ENCODE data around the gene NMUR1. TPM values are rescaled to one million over a fixed set of nuclear protein-coding genes. Genes with fewer than 3 reads are reported as not detected.
"Not testable (repeated sequence)": the region's sequence is repeated elsewhere in the genome, so short reads cannot be mapped to it uniquely, and the experiment has no call there.

NMUR1 gene
- total RNA-seq, 4 donors from 2014 or later = 0.07 TPM; not detected in 3

GRCh38 chr2:231563378-231563961 lies 33.2 kb upstream of the NMUR1 start:
- Histone ChIP-seq H3K27me3 (no peaks in the 10 kb centered on the region), H3K27ac (no peak overlapping the region), H3K9me3 (no peaks in the 10 kb centered on the region), H3K4me3 (no peak overlapping the region), H3K36me3 (no peaks in the 10 kb centered on the region), H3K4me1 (no peaks in the 10 kb centered on the region)
- intact Hi-C loops (cut with DNase I; ENCODE audit: low total_unique reads) (loop anchor here (1.0 kb wide), 1 partner anchor 38 kb away; no protein-coding TSS in a partner anchor), in situ Hi-C loops (cut with MboI; ENCODE audit: low sequenced_read_pairs in 4 of 4) (no loop called here)
- no peak for ATAC-seq
- TF ChIP-seq CTCF (IDR thresholded peaks at IDR 0.05 in 4 of 5, conservative IDR thresholded peaks at IDR 0.05 in 1 of 5) (peak in 2 of 5 experiments; percentile 48 to 59), POLR2A (IDR thresholded peaks at IDR 0.05) (no peak)
- DNase-seq = no peak

- no peaks in the 10 kb centered on the region for H3K36me3 ChIP-seq
- DNase-seq = peak; percentile 61 to 76
- in situ Hi-C loops (cut with MboI; ENCODE audit: low sequenced_read_pairs in 4 of 4) = loop anchor here in 1 of 4 donors (10.0 kb wide), 1 partner anchor 83 kb away; no protein-coding TSS in a partner anchor
- peak; percentile 99 for ATAC-seq
- H3K27me3 ChIP-seq = no peaks in the 10 kb centered on the region
- peaks cover 0 to 7% of the 10 kb centered on the region in 2 donors for H3K4me1 ChIP-seq
- H3K4me3 ChIP-seq = no peak overlapping the region
- peak overlapping the region in 2 of 4 donors; percentile 46 to 62 for H3K27ac ChIP-seq
- peak; percentile 37 to 77 (median 65) for TF ChIP-seq CTCF (IDR thresholded peaks at IDR 0.05 in 4 of 5, conservative IDR thresholded peaks at IDR 0.05 in 1 of 5)
- no peak for TF ChIP-seq POLR2A (IDR thresholded peaks at IDR 0.05)
- intact Hi-C loops (cut with DNase I; ENCODE audit: low total_unique reads) = loop anchor here (1.0 to 5.0 kb wide), 3 partner anchors 27 to 75 kb away; partner anchors contain the start of gene NMUR1
- H3K9me3 ChIP-seq = no peaks in the 10 kb centered on the region
Observed at GRCh38 chr2:231557571-231558217, 27.4 kb upstream of the NMUR1 start.

GRCh38 chr2:231556981-231557380 lies 26.7 kb upstream of the NMUR1 start:
- Histone ChIP-seq H3K27me3 (no peaks in the 10 kb centered on the region), H3K4me3 (no peak overlapping the region), H3K36me3 (no peaks in the 10 kb centered on the region), H3K9me3 (no peaks in the 10 kb centered on the region), H3K4me1 (peaks cover 0 to 7% of the 10 kb centered on the region in 2 donors), H3K27ac (no peak overlapping the region)
- no peak for TF ChIP-seq POLR2A (IDR thresholded peaks at IDR 0.05)
- TF ChIP-seq CTCF (IDR thresholded peaks at IDR 0.05 in 4 of 5, conservative IDR thresholded peaks at IDR 0.05 in 1 of 5) = no peak
- ATAC-seq (no peak), DNase-seq (no peak)
- in situ Hi-C loops (cut with MboI; ENCODE audit: low sequenced_read_pairs in 4 of 4) (loop anchor here in 1 of 4 donors (10.0 kb wide), 1 partner anchor 82 kb away; no protein-coding TSS in a partner anchor), intact Hi-C loops (cut with DNase I; ENCODE audit: low total_unique reads) (loop anchor here (5.0 kb wide), 1 partner anchor 40 kb away; no protein-coding TSS in a partner anchor)

GRCh38 chr2:231556496-231556895 lies 26.3 kb upstream of the NMUR1 start:
- H3K4me3 ChIP-seq, DNase-seq, ATAC-seq, H3K36me3 ChIP-seq, H3K27me3 ChIP-seq, H3K27ac ChIP-seq, H3K9me3 ChIP-seq, H3K4me1 ChIP-seq: not testable (repeated sequence)
- intact Hi-C loops (cut with DNase I; ENCODE audit: low total_unique reads) = loop anchor here (5.0 kb wide), 1 partner anchor 39 kb away; no protein-coding TSS in a partner anchor
- in situ Hi-C loops (cut with MboI; ENCODE audit: low sequenced_read_pairs in 4 of 4) = loop anchor here in 1 of 4 donors (10.0 kb wide), 1 partner anchor 82 kb away; no protein-coding TSS in a partner anchor
